Smooth muscle cell of the coronary artery (primary cell): Measurements from ENCODE around the gene OR11G2. TPM values are rescaled to one million over a fixed set of nuclear protein-coding genes. Genes with fewer than 3 reads are reported as not detected.

Experiments used
- total RNA-seq: library from RNA; depleted of rRNA; stranded (reverse); fragments of >200 nt; gene quantifications from 2 replicates; pipeline ENCODE4 v1.2.3, GENCODE V29; 2014; ENCODE audit warnings: low replicate concordance

The OR11G2 gene
- total RNA-seq: not detected in 2 replicates

DNA sequence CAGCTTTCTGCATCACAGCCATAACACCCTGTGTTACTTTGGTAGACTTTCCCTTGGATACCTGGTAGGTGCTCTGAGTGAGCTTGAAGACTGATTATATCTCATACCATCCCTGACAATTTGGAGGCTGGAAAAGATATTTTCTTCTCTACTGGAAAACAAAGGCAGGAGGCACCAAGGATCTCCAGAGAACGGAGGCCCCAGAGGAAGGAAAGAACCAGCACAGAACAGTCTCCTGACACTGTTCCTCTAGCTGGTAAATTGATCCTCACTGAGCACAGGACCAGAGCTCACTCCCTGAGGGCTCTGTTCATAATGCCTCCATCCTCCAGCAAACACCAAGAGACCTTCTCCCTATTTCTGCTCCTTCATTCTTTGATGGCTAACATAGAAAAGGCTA, at the start of gene OR11G2:
TSS of gene OR11G2 (plus strand) at position 301 of the 400 bp plus-strand sequence. CDS start 6,542 bp downstream, outside the sequence.

DNA sequence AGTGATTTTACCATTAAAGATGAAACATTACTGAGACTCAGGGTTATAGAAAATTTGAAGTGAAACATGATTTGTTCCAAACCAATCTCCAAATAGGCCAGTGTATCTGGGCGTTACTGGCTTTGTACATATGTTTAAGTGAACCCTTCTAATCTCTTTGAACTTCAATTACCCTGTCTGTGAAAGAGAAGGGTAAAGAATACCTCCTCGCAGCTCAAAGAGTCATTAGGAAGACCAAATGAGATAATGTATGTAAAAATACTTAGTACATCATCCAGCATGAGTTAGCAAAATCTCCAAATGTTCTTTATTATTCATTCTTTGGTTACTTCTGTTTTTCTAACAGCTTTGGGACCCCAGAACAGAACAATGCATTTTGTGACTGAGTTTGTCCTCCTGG, 32.7 kb downstream of the OR11G2 start, which contains the start of gene OR11H6:
TSS of gene OR11H6 (plus strand) at position 301 of the 400 bp plus-strand sequence. CDS start at position 301, 0 bp downstream.

GRCh38 chr14:20228681-20229080, 38.0 kb downstream of the OR11G2 start, which contains the start of gene OR11H7:
OR11H7 (plus strand) TSS chr14:20228981.

Other genes starting within 250 kb of the OR11G2 start
- gene OR4K15, start 215.3 kb upstream of the OR11G2 start, total RNA-seq: not detected in 2 replicates
- not detected in 2 replicates for gene OR4Q2, start 188.7 kb upstream of the OR11G2 start, total RNA-seq
- gene OR4K14, start 171.6 kb upstream of the OR11G2 start, total RNA-seq: not detected in 2 replicates
- not detected in 2 replicates for gene OR4K13, start 154.9 kb upstream of the OR11G2 start, total RNA-seq
- gene OR4L1, start 130.9 kb upstream of the OR11G2 start, total RNA-seq: not detected in 2 replicates
- not detected in 2 replicates for gene OR4K17, start 80.2 kb upstream of the OR11G2 start, total RNA-seq
- not detected in 2 replicates for gene OR4N5, start 52.1 kb upstream of the OR11G2 start, total RNA-seq
- not detected in 2 replicates for gene OR11H6, start 32.8 kb downstream of the OR11G2 start, total RNA-seq
- gene OR11H7, start 38.1 kb downstream of the OR11G2 start, total RNA-seq: not detected in 2 replicates
- not detected in 2 replicates for gene OR11H4, start 48.4 kb downstream of the OR11G2 start, total RNA-seq
- gene TTC5, start 115.1 kb downstream of the OR11G2 start, total RNA-seq: 21.8 and 53.5 TPM in 2 replicates
- 31.5 and 46.5 TPM in 2 replicates for gene CCNB1IP1, start 142.4 kb downstream of the OR11G2 start, total RNA-seq
- 5.5 and 6.7 TPM in 2 replicates for gene PARP2, start 152.7 kb downstream of the OR11G2 start, total RNA-seq
- gene TEP1, start 222.6 kb downstream of the OR11G2 start, total RNA-seq: 13.6 and 13.8 TPM in 2 replicates
- gene KLHL33, start 245.3 kb downstream of the OR11G2 start, total RNA-seq: 0.23 TPM in 1 of 2 replicates, not detected in the other